GM23248 (cell line): ENCODE data around the gene TNS3. TPM values are rescaled to one million over a fixed set of nuclear protein-coding genes. Genes with fewer than 3 reads are reported as not detected.

ENCODE experiments used
- DNase-seq: peaks from one replicate; pipeline ENCODE4 v3.0.0-alpha.2; 2015
- H2AFZ ChIP-seq: fragments of 200-600 bp; sonication (generic); 2 replicates; pipeline ENCODE4 v1.6.1; 2016; ENCODE audit warnings: antibody characterized with exemption
- H3F3A ChIP-seq: fragments of 200-600 bp; sonication (generic); 2 replicates; pipeline ENCODE4 v1.6.1; 2016; ENCODE audit warnings: mild to moderate bottlenecking, antibody characterized with exemption, mixed run types; ENCODE audit not compliant: insufficient read depth
- H3K27ac ChIP-seq: fragments of 200-600 bp; sonication (generic); 2 replicates; pipeline ENCODE4 v1.5.1; 2016; ENCODE audit warnings: mild to moderate bottlenecking
- H3K27me3 ChIP-seq: fragments of 200-600 bp; sonication (generic); replicated peaks from 2 replicates; pipeline ENCODE4 v1.6.1; 2016; ENCODE audit warnings: mild to moderate bottlenecking; ENCODE audit not compliant: insufficient read depth
- H3K36me3 ChIP-seq: fragments of 200-600 bp; sonication (generic); 2 replicates; pipeline ENCODE4 v1.6.1; 2016; ENCODE audit warnings: low read depth, mild to moderate bottlenecking
- H3K4me1 ChIP-seq: fragments of 200-600 bp; sonication (generic); 2 replicates; pipeline ENCODE4 v1.6.1; 2016; ENCODE audit warnings: mild to moderate bottlenecking; ENCODE audit not compliant: insufficient read depth
- H3K4me2 ChIP-seq: fragments of 200-600 bp; sonication (generic); one replicate; pipeline ENCODE4 v1.6.1; 2016; ENCODE audit warnings: mild to moderate bottlenecking; ENCODE audit not compliant: unreplicated experiment
- H3K4me3 ChIP-seq: fragments of 200-600 bp; sonication (generic); 2 replicates; pipeline ENCODE4 v1.5.1; 2016; ENCODE audit warnings: mild to moderate bottlenecking
- H3K79me2 ChIP-seq: fragments of 200-600 bp; sonication (generic); 2 replicates; pipeline ENCODE4 v1.6.1; 2016; ENCODE audit warnings: mild to moderate bottlenecking; ENCODE audit not compliant: insufficient read depth
- H3K9ac ChIP-seq: fragments of 200-600 bp; sonication (generic); 2 replicates; pipeline ENCODE4 v1.6.1; 2016; ENCODE audit warnings: mild to moderate bottlenecking
- H3K9me2 ChIP-seq: fragments of 200-600 bp; sonication (generic); 2 replicates; pipeline ENCODE4 v1.6.1; 2016; ENCODE audit warnings: mixed run types, mild to moderate bottlenecking, moderate library complexity; ENCODE audit not compliant: insufficient read depth
- H3K9me3 ChIP-seq: fragments of 200-600 bp; sonication (generic); one replicate; pipeline ENCODE4 v1.6.1; 2017; ENCODE audit warnings: low read depth
- H4K20me1 ChIP-seq: fragments of 200-600 bp; sonication (generic); 2 replicates; pipeline ENCODE4 v1.6.0; 2016; ENCODE audit not compliant: insufficient read depth
- EZH2 ChIP-seq: fragments of 200-600 bp; sonication (generic); IDR thresholded peaks from 2 replicates; pipeline ENCODE4 v1.6.1; 2018; ENCODE audit warnings: antibody characterized with exemption, mild to moderate bottlenecking; ENCODE audit not compliant: insufficient read depth, poor library complexity, severe bottlenecking
- EZH2phosphoT487 ChIP-seq: fragments of 200-600 bp; sonication (generic); IDR thresholded peaks from 2 replicates; pipeline ENCODE4 v1.6.1; 2018; ENCODE audit warnings: antibody characterized with exemption, moderate library complexity, mild to moderate bottlenecking, low read depth; ENCODE audit not compliant: insufficient read depth
- WGBS, 2 experiments: methylation state at CpG; one replicate each; pipeline ENCODE4 v1.1.6; 2015 to 2017; ENCODE audit warnings: low lambda C conversion rate in 2 of 2, low coverage in 1 of 2; ENCODE audit errors: missing lambda C conversion rate in 2 of 2; 5-methylcytosine and 5-hydroxymethylcytosine counted together
- in situ Hi-C: fragments of 300-500 bp; cut with MboI; formaldehyde crosslinking; loops from 2 replicates; pipeline ENCODE4 v1.15.0; 2020
- polyA plus RNA-seq: library from polyadenylated mRNA; unstranded; fragments of >200 nt; fragmentation: Nextera tagmentation; extraction: Ambion mirVana; gene quantifications from 2 replicates; pipeline ENCODE4 v1.2.1, GENCODE V29; 2016
- total RNA-seq: library from RNA; depleted of rRNA; stranded (reverse); fragments of >200 nt; shearing (Covaris generic); gene quantifications from 2 replicates; pipeline ENCODE4 v1.2.3, GENCODE V29; 2014

Gene TNS3
- total and polyA plus RNA-seq, 2 experiments from 2014 or later, result 18.6 to 47.0 TPM

GRCh38 chr7:47301105-47301477 is 280.8 kb downstream of the TNS3 start:
- TF ChIP-seq EZH2phosphoT487 (no peak), EZH2 (no peak)
- H3K36me3 ChIP-seq, result peaks cover 5% of the 10 kb centered on the region; the same call in 1 of the 2 replicates
- no peak overlapping the region for H3K4me2 ChIP-seq
- H3K9ac ChIP-seq, result no peak overlapping the region
- no peaks in the 10 kb centered on the region for H4K20me1 ChIP-seq
- in situ Hi-C loops, result no loop called here
- H3K4me1 ChIP-seq, result no peaks in the 10 kb centered on the region
- H3K9me3 ChIP-seq, result no peaks in the 10 kb centered on the region
- 0 out of 2 replicates have a peak, but pooled peaks cover 4% of the 10 kb centered on the region for H3F3A ChIP-seq
- no peak for DNase-seq
- WGBS, 2 experiments, result 98% methylated on average over 6 of the region's 6 CpGs
- no peak overlapping the region for H3K4me3 ChIP-seq
- no peaks in the 10 kb centered on the region for H3K9me2 ChIP-seq
- no peaks in the 10 kb centered on the region; the same call in 1 of the 2 replicates for H3K79me2 ChIP-seq
- H2AFZ ChIP-seq, result no peak overlapping the region
- H3K27me3 ChIP-seq, result no peaks in the 10 kb centered on the region
- no peak overlapping the region for H3K27ac ChIP-seq

- Histone ChIP-seq H3F3A (0 out of 2 replicates have a peak, but pooled peaks cover 4% of the 10 kb centered on the region), H3K9me2 (no peaks in the 10 kb centered on the region), H3K27ac (no peak overlapping the region), H2AFZ (no peak overlapping the region), H3K9me3 (no peaks in the 10 kb centered on the region), H4K20me1 (no peaks in the 10 kb centered on the region), H3K36me3 (peaks cover 6% of the 10 kb centered on the region; the same call in 1 of the 2 replicates), H3K27me3 (no peaks in the 10 kb centered on the region), H3K9ac (no peak overlapping the region), H3K4me2 (no peak overlapping the region), H3K4me3 (no peak overlapping the region), H3K79me2 (no peaks in the 10 kb centered on the region; the same call in 1 of the 2 replicates), H3K4me1 (no peaks in the 10 kb centered on the region)
- TF ChIP-seq EZH2phosphoT487 (no peak), EZH2 (no peak)
- in situ Hi-C loops, result no loop called here
- DNase-seq, result no peak
- 96 to 98% methylated on average over 11 of the region's 11 CpGs for WGBS, 2 experiments
Observed at GRCh38 chr7:47300472-47301104, 281.3 kb downstream of the TNS3 start.

GRCh38 chr7:47299496-47299895 is 282.4 kb downstream of the TNS3 start:
- Histone ChIP-seq H3K9ac (no peak overlapping the region), H3K9me2 (no peaks in the 10 kb centered on the region), H3K4me2 (no peak overlapping the region), H2AFZ (no peak overlapping the region), H3K4me3 (no peak overlapping the region), H3K9me3 (no peaks in the 10 kb centered on the region), H3K4me1 (peaks cover 5% of the 10 kb centered on the region), H3K79me2 (no peaks in the 10 kb centered on the region), H4K20me1 (no peaks in the 10 kb centered on the region), H3F3A (peaks cover 13% of the 10 kb centered on the region), H3K27me3 (no peaks in the 10 kb centered on the region), H3K27ac (no peak overlapping the region), H3K36me3 (peaks cover 6% of the 10 kb centered on the region; the same call in 1 of the 2 replicates)
- in situ Hi-C loops, result no loop called here
- TF ChIP-seq EZH2phosphoT487, result no peak
- no peak for TF ChIP-seq EZH2
- WGBS, 2 experiments, result 92 to 98% methylated on average over 8 of the region's 8 CpGs
- DNase-seq, result no peak

- no peaks in the 10 kb centered on the region for H4K20me1 ChIP-seq
Observed at GRCh38 chr7:47298636-47299035, 283.3 kb downstream of the TNS3 start.

More at GRCh38 chr7:47298636-47299035, 283.3 kb downstream of the TNS3 start:
- Histone ChIP-seq H3K9ac (no peak overlapping the region), H3K4me1 (peaks cover 14% of the 10 kb centered on the region), H3K27me3 (no peaks in the 10 kb centered on the region), H3F3A (peaks cover 21% of the 10 kb centered on the region), H3K36me3 (peaks cover 6% of the 10 kb centered on the region; the same call in 1 of the 2 replicates), H2AFZ (no peak overlapping the region), H3K4me2 (no peak overlapping the region), H3K79me2 (no peaks in the 10 kb centered on the region), H3K9me3 (no peaks in the 10 kb centered on the region), H3K27ac (no peak overlapping the region), H3K4me3 (no peak overlapping the region), H3K9me2 (no peaks in the 10 kb centered on the region)
- no peak for DNase-seq
- 91% methylated on average over 12 of the region's 12 CpGs for WGBS, 2 experiments
- in situ Hi-C loops, result no loop called here
- TF ChIP-seq EZH2phosphoT487 (no peak), EZH2 (no peak)
